ENCODE results near the gene SPTAN1. TPM values are rescaled to one million over a fixed set of nuclear protein-coding genes. Genes with fewer than 3 reads are reported as not detected.

Gene SPTAN1
- polyA plus RNA-seq, 1 donor from 2014 or later, result 287 TPM

DNA sequence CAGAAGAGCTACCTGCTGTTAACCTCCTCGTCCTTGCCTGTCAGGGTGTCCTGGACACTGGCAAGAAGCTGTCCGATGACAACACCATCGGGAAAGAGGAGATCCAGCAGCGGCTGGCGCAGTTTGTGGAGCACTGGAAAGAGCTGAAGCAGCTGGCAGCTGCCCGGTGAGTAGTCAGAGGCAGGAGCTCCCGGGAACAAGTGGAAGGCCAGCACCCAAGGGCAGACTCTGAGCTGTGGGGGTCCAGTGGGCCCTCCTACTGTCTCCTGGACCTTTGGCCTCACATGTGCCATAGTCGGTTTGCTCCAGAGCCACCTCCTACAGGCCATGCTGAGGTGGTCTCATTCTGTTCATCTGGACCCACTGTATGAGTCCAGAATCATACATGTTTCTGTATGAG is 65.6 kb downstream of the SPTAN1 start:
- no peaks in the 10 kb centered on the region for H4K20me1 ChIP-seq (ENCODE audit: insufficient read depth)
- no peak overlapping the region for H3K4me3 ChIP-seq (ENCODE audit: low read length)
- H3K9me3 ChIP-seq (ENCODE audit: low read length), result no peaks in the 10 kb centered on the region
- TF ChIP-seq EP300 (conservative IDR thresholded peaks at IDR 0.05; ENCODE audit: poor library complexity, severe bottlenecking), result no peak
- TF ChIP-seq TAF1 (IDR thresholded peaks at IDR 0.05; ENCODE audit: low read depth), result no peak
- TF ChIP-seq MXI1 (conservative IDR thresholded peaks at IDR 0.05; ENCODE audit: poor library complexity, severe bottlenecking), result no peak
- no peak overlapping the region for H2AFZ ChIP-seq (ENCODE audit: low read depth, low read length)
- no peaks in the 10 kb centered on the region for H3F3A ChIP-seq (ENCODE audit: insufficient read depth, low read length, poor library complexity, severe bottlenecking)
- peaks cover 15% of the 10 kb centered on the region for H3K36me3 ChIP-seq (ENCODE audit: insufficient read depth, low read length)
- no peaks in the 10 kb centered on the region for H3K79me2 ChIP-seq (replicated peaks; ENCODE audit: insufficient read depth, low read length)
- no peak overlapping the region for H3K27ac ChIP-seq (ENCODE audit: low read length)
- H3K9me2 ChIP-seq (ENCODE audit: insufficient read depth, low read length), result no peaks in the 10 kb centered on the region
- no peak overlapping the region for H3K4me2 ChIP-seq (ENCODE audit: low read length)
- H3K27me3 ChIP-seq (ENCODE audit: insufficient read depth, low read depth, low read length), result no peaks in the 10 kb centered on the region
- H3K9ac ChIP-seq (ENCODE audit: low read length), result no peak overlapping the region

DNA sequence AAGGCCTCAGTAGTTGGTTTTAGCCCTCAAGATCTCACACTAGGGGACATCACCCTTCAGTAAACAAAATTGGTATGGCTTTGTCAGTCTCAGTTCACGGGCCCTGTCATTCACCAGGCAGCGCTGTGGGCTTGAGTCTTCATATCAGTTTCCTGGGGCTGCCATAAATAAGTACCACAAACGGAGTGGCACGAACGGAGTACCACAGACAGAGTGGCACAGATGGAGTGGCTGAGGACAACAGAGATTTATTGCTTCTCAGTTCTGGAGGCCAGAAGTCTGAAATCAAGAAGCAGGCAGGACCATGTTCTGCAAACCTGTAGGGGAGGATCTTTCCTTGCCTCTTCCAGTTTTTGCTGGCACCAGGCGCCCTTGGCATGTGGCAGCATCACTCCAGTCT is 66.7 kb downstream of the SPTAN1 start:
- Histone ChIP-seq H2AFZ (ENCODE audit: low read depth, low read length) (no peak overlapping the region), H3K27ac (ENCODE audit: low read length) (no peak overlapping the region), H3K4me2 (ENCODE audit: low read length) (no peak overlapping the region), H3K9me3 (ENCODE audit: low read length) (no peaks in the 10 kb centered on the region), H3F3A (ENCODE audit: insufficient read depth, low read length, poor library complexity, severe bottlenecking) (no peaks in the 10 kb centered on the region), H3K9me2 (ENCODE audit: insufficient read depth, low read length) (no peaks in the 10 kb centered on the region), H3K4me3 (ENCODE audit: low read length) (no peak overlapping the region), H3K36me3 (ENCODE audit: insufficient read depth, low read length) (peaks cover 15% of the 10 kb centered on the region), H3K27me3 (ENCODE audit: insufficient read depth, low read depth, low read length) (no peaks in the 10 kb centered on the region), H4K20me1 (ENCODE audit: insufficient read depth) (no peaks in the 10 kb centered on the region), H3K9ac (ENCODE audit: low read length) (no peak overlapping the region), H3K79me2 (replicated peaks; ENCODE audit: insufficient read depth, low read length) (no peaks in the 10 kb centered on the region)
- no peak for TF ChIP-seq MXI1 (conservative IDR thresholded peaks at IDR 0.05; ENCODE audit: poor library complexity, severe bottlenecking)
- no peak for TF ChIP-seq POLR2AphosphoS5 (IDR thresholded peaks at IDR 0.05)
- TF ChIP-seq EZH2 (IDR thresholded peaks at IDR 0.05; ENCODE audit: borderline replicate concordance, insufficient read depth, low read length, poor library complexity, severe bottlenecking), result no peak
- TF ChIP-seq, protein P1, sequence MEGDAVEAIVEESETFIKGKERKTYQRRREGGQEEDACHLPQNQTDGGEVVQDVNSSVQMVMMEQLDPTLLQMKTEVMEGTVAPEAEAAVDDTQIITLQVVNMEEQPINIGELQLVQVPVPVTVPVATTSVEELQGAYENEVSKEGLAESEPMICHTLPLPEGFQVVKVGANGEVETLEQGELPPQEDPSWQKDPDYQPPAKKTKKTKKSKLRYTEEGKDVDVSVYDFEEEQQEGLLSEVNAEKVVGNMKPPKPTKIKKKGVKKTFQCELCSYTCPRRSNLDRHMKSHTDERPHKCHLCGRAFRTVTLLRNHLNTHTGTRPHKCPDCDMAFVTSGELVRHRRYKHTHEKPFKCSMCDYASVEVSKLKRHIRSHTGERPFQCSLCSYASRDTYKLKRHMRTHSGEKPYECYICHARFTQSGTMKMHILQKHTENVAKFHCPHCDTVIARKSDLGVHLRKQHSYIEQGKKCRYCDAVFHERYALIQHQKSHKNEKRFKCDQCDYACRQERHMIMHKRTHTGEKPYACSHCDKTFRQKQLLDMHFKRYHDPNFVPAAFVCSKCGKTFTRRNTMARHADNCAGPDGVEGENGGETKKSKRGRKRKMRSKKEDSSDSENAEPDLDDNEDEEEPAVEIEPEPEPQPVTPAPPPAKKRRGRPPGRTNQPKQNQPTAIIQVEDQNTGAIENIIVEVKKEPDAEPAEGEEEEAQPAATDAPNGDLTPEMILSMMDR (IDR thresholded peaks at IDR 0.05; ENCODE audit: poor library complexity, severe bottlenecking), result no peak
- TF ChIP-seq, protein P2, sequence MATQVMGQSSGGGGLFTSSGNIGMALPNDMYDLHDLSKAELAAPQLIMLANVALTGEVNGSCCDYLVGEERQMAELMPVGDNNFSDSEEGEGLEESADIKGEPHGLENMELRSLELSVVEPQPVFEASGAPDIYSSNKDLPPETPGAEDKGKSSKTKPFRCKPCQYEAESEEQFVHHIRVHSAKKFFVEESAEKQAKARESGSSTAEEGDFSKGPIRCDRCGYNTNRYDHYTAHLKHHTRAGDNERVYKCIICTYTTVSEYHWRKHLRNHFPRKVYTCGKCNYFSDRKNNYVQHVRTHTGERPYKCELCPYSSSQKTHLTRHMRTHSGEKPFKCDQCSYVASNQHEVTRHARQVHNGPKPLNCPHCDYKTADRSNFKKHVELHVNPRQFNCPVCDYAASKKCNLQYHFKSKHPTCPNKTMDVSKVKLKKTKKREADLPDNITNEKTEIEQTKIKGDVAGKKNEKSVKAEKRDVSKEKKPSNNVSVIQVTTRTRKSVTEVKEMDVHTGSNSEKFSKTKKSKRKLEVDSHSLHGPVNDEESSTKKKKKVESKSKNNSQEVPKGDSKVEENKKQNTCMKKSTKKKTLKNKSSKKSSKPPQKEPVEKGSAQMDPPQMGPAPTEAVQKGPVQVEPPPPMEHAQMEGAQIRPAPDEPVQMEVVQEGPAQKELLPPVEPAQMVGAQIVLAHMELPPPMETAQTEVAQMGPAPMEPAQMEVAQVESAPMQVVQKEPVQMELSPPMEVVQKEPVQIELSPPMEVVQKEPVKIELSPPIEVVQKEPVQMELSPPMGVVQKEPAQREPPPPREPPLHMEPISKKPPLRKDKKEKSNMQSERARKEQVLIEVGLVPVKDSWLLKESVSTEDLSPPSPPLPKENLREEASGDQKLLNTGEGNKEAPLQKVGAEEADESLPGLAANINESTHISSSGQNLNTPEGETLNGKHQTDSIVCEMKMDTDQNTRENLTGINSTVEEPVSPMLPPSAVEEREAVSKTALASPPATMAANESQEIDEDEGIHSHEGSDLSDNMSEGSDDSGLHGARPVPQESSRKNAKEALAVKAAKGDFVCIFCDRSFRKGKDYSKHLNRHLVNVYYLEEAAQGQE (IDR thresholded peaks at IDR 0.05; ENCODE audit: borderline replicate concordance), result no peak

DNA sequence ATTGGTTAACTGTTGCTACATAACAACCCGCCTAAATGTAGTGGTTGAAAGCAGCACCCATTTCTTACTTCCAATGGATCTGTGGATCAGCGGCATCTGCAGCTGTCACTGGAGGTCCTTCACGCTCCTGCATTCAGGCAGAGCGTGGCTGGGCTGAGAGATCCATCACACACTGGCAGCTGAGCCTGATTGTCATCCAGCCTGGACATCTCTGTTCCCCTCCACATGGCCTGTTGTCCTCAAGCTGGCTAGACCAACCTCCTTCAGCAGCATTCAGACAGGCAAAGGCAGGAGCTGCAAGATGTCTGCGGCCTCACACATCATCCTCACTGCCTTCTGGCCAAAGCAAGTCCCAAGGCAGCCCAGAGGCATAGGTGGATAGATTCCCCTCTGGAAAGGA is 67.4 kb downstream of the SPTAN1 start:
- Histone ChIP-seq H3K4me3 (ENCODE audit: low read length) (no peak overlapping the region), H3F3A (ENCODE audit: insufficient read depth, low read length, poor library complexity, severe bottlenecking) (no peaks in the 10 kb centered on the region), H3K9me3 (ENCODE audit: low read length) (no peaks in the 10 kb centered on the region), H3K27me3 (ENCODE audit: insufficient read depth, low read depth, low read length) (no peaks in the 10 kb centered on the region), H3K36me3 (ENCODE audit: insufficient read depth, low read length) (peaks cover 14% of the 10 kb centered on the region), H3K79me2 (replicated peaks; ENCODE audit: insufficient read depth, low read length) (no peaks in the 10 kb centered on the region), H3K9me2 (ENCODE audit: insufficient read depth, low read length) (no peaks in the 10 kb centered on the region), H3K4me2 (ENCODE audit: low read length) (no peak overlapping the region), H3K27ac (ENCODE audit: low read length) (no peak overlapping the region), H3K9ac (ENCODE audit: low read length) (no peak overlapping the region), H4K20me1 (ENCODE audit: insufficient read depth) (no peaks in the 10 kb centered on the region), H2AFZ (ENCODE audit: low read depth, low read length) (no peak overlapping the region)
- TF ChIP-seq MXI1 (conservative IDR thresholded peaks at IDR 0.05; ENCODE audit: poor library complexity, severe bottlenecking) (no peak), RAD21 (conservative IDR thresholded peaks at IDR 0.05) (no peak), TAF1 (IDR thresholded peaks at IDR 0.05; ENCODE audit: low read depth) (no peak), EP300 (conservative IDR thresholded peaks at IDR 0.05; ENCODE audit: poor library complexity, severe bottlenecking) (no peak), EZH2 (IDR thresholded peaks at IDR 0.05; ENCODE audit: borderline replicate concordance, insufficient read depth, low read length, poor library complexity, severe bottlenecking) (no peak), POLR2AphosphoS5 (IDR thresholded peaks at IDR 0.05) (no peak), SMC3 (conservative IDR thresholded peaks at IDR 0.05; ENCODE audit: poor library complexity) (no peak)
- TF ChIP-seq, protein P2 (IDR thresholded peaks at IDR 0.05; ENCODE audit: borderline replicate concordance), result no peak
- TF ChIP-seq, protein P1 (IDR thresholded peaks at IDR 0.05; ENCODE audit: poor library complexity, severe bottlenecking), result no peak
